ENCODE data around the gene SLC7A10. TPM values are rescaled to one million over a fixed set of nuclear protein-coding genes. Genes with fewer than 3 reads are reported as not detected.
"Not testable (repeated sequence)": the region's sequence is repeated elsewhere in the genome, so short reads cannot be mapped to it uniquely, and the experiment has no call there.

SLC7A10 gene
- total RNA-seq, 2 experiments from 2014 or later, result not detected

DNA sequence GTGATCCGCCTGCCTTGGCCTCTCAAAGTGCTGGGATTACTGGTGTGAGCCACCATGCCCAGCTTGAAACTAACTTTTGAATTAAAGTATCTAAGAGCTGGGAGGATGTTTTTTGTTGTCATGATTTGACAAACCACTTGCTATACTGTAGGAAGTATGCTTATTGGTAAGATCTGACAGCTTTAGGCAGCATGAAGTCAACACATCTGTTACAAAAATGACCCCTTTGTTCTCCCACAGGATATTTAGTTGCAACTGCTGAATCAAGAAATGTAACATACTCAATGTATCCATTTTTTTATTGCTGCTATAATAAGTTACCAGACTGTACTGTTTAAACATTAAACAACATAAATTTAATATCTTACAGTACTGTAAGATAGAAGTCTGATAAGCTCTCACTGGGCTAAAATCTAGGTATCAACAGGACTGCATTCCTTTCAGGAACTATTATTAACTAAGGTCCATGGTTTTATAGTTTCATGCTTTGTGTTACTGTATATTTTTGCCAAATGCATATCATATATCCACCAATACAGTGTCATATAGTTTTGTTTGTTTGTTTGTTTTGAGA is 54.3 kb downstream of the SLC7A10 start:
- Mint-ChIP-seq H3K4me3 (no peak overlapping the region), H3K4me1 (ENCODE audit: low read depth) (peaks cover 20% of the 10 kb centered on the region), H3K27ac (no peak overlapping the region), H3K27me3 (no peaks in the 10 kb centered on the region), H3K9me3 (peaks cover 2% of the 10 kb centered on the region), H3K36me3 (ENCODE audit: low read depth) (peaks cover 5% of the 10 kb centered on the region)
- ATAC-seq (no peak), DNase-seq (no peak)
- POLR2A ChIA-PET, result interaction anchor here (1.1 kb wide), 1 partner anchor 10 kb away, joined by 4 read pairs; no protein-coding TSS in a partner anchor
- TF ChIP-seq, protein P1, sequence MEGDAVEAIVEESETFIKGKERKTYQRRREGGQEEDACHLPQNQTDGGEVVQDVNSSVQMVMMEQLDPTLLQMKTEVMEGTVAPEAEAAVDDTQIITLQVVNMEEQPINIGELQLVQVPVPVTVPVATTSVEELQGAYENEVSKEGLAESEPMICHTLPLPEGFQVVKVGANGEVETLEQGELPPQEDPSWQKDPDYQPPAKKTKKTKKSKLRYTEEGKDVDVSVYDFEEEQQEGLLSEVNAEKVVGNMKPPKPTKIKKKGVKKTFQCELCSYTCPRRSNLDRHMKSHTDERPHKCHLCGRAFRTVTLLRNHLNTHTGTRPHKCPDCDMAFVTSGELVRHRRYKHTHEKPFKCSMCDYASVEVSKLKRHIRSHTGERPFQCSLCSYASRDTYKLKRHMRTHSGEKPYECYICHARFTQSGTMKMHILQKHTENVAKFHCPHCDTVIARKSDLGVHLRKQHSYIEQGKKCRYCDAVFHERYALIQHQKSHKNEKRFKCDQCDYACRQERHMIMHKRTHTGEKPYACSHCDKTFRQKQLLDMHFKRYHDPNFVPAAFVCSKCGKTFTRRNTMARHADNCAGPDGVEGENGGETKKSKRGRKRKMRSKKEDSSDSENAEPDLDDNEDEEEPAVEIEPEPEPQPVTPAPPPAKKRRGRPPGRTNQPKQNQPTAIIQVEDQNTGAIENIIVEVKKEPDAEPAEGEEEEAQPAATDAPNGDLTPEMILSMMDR (IDR thresholded peaks at IDR 0.05), result no peak
- intact Hi-C loops (cut with micrococcal nuclease), result no loop called here
- CTCF ChIA-PET, result interaction anchor here (1.2 to 2.1 kb wide), 2 partner anchors 13 to 27 kb away, joined by 3 to 11 read pairs; no protein-coding TSS in a partner anchor

DNA sequence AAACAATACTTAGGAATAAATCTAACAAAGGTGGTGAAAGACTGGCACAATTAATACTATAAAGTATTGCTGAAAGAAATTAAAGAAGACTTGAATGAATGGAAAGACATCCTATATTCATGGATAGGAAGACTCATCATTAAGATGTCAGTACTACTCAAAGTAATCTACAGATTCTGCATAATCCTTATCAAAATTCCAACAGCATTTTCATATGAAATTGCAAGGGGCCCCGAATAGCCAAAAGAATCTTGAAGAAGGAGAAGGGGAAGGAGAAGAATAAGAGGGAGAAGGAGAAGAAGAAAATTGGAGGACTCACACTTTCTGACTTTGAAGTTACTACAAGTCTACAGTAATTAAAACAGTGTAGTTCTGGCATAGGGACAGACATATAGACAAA is 57.1 kb downstream of the SLC7A10 start:
- Mint-ChIP-seq H3K4me3 (no peak overlapping the region), H3K27me3 (no peaks in the 10 kb centered on the region), H3K9me3 (peaks cover 2% of the 10 kb centered on the region), H3K4me1 (ENCODE audit: low read depth) (peaks cover 5% of the 10 kb centered on the region), H3K36me3 (ENCODE audit: low read depth) (peaks cover 5% of the 10 kb centered on the region), H3K27ac (no peak overlapping the region)
- TF ChIP-seq, protein P1 (IDR thresholded peaks at IDR 0.05), result no peak
- intact Hi-C loops (cut with micrococcal nuclease), result no loop called here
- no peak for DNase-seq
- POLR2A ChIA-PET, result interaction anchor here (0.6 kb wide), 1 partner anchor 205 kb away, joined by 3 read pairs; no protein-coding TSS in a partner anchor
- CTCF ChIA-PET, result interaction anchor here (1.9 kb wide), 1 partner anchor 16 kb away, joined by 7 read pairs; no protein-coding TSS in a partner anchor
- no peak for ATAC-seq

DNA sequence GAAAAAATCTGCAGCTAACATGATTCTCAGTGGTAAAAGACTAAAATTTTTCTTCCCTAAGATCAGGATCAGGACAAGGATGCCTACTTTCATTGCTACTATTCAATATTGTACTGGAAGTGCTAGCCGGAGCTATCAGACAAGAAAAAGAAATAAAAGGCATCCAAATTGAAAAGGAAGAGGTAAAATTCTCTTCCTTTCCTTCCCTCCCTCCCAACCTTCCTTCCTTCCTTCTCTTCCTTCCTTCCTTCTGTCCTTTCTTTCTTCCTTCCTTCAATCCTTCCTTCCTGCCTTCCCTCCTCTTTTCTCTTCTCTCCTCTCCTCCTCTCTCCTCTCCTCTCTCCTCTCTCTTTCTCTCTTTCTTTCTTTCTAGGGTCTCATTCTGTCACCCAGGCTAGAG is 58.2 kb downstream of the SLC7A10 start:
- ChIA-PET CTCF (interaction anchor here (1.4 to 2.2 kb wide), 2 partner anchors 17 to 23 kb away, joined by 5 to 7 read pairs; no protein-coding TSS in a partner anchor), POLR2A (no interaction called here)
- intact Hi-C loops (cut with micrococcal nuclease), result no loop called here
- peaks cover 1% of the 10 kb centered on the region for H3K4me1 Mint-ChIP-seq (ENCODE audit: low read depth)
- TF ChIP-seq, protein P1 (IDR thresholded peaks at IDR 0.05), result no peak
- DNase-seq, result no peak
- H3K36me3 Mint-ChIP-seq (ENCODE audit: low read depth), result peaks cover 4% of the 10 kb centered on the region
- H3K4me3 Mint-ChIP-seq, result no peak overlapping the region
- ATAC-seq, result no peak
- H3K9me3 Mint-ChIP-seq, result peaks cover 2% of the 10 kb centered on the region
- no peaks in the 10 kb centered on the region for H3K27me3 Mint-ChIP-seq
- H3K27ac Mint-ChIP-seq, result no peak overlapping the region

DNA sequence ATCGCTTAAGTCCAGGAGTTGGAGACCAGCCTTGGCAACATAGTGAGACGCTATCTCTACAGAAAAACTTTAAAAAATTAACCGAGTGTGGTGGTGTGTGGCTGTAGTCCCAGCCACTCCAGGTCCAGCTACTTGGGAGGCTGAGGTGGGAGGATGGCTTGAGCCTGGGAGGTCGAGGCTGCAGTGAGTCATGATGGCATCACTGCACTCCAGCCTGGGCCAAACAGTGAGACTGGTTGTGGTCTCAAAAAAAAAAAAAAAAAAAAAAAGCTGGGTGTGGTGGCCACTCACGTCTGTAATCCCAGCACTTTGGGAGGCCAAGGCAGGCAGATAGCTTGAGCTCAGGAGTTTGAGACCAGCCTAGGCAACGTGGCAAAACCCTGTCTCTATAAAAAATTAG is 59.6 kb downstream of the SLC7A10 start:
- H3K4me3 Mint-ChIP-seq; H3K4me1 Mint-ChIP-seq (ENCODE audit: low read depth); H3K27me3 Mint-ChIP-seq; DNase-seq; ATAC-seq; POLR2A ChIA-PET; H3K9me3 Mint-ChIP-seq; H3K36me3 Mint-ChIP-seq (ENCODE audit: low read depth); H3K27ac Mint-ChIP-seq; intact Hi-C loops (cut with micrococcal nuclease): not testable (repeated sequence)
- CTCF ChIA-PET, result interaction anchor here (1.2 to 2.2 kb wide), 3 partner anchors 11 to 21 kb away, joined by 5 to 7 read pairs (median 5); no protein-coding TSS in a partner anchor

DNA sequence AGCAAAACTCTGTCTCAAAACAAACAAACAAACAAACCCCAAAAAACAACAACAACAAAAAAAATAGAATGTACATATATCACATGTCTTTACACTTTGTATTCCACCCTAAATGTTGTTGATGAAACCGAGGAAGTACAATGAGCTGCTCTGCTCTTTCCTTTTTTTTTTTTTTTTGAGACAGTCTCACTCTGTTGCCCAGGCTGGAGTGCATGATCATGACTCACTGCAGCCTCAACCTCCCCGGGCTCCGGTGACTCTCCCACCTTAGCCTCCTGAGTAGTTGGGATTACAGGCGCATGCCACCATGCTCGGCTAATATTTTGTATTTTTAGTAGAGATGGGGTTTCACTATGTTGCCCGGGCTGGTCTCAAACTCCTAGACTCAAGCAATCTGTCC is 62.2 kb downstream of the SLC7A10 start:
- POLR2A ChIA-PET, result interaction anchor here (1.0 to 1.4 kb wide), 2 partner anchors 13 to 14 kb away, joined by 3 to 4 read pairs; no protein-coding TSS in a partner anchor
- intact Hi-C loops (cut with micrococcal nuclease), result no loop called here

More for the DNA sequence above, 62.2 kb downstream of the SLC7A10 start:
- Mint-ChIP-seq H3K4me1 (ENCODE audit: low read depth) (peaks cover 21% of the 10 kb centered on the region), H3K4me3 (no peak overlapping the region), H3K27ac (no peak overlapping the region), H3K27me3 (no peaks in the 10 kb centered on the region), H3K9me3 (peaks cover 6% of the 10 kb centered on the region), H3K36me3 (ENCODE audit: low read depth) (peaks cover 5% of the 10 kb centered on the region)
- CTCF ChIA-PET, result interaction anchor here (2.3 kb wide), 1 partner anchor 21 kb away, joined by 11 read pairs; no protein-coding TSS in a partner anchor
- TF ChIP-seq, protein P1 (IDR thresholded peaks at IDR 0.05), result no peak
- ATAC-seq (no peak), DNase-seq (no peak)

Data from activated CD8-positive, alpha-beta T cell treated with anti-CD3 and anti-CD28 coated beads for 36 hours (primary cell).